ENCODE data around the gene ACSS2.

ACSS2 gene

DNA sequence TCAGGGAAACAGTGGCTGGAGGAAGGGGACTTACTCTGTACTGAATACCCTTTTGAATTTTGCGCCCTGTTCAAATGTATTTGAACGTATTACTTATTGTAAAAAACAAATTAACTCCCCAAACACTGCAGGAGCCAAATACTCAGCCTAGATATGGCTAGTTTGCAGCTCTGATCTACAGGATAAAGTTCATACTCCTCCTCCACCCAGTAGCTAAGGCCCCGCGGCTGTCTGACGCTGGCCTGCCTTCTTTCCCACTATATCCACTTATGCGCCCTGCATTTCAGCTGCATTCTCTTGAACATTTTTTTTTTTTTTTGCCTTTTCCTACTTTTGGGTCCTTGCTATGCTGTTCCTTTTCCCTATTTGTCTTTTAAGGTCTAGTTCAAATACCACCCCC lies 72.7 kb downstream of the ACSS2 start:
- no peak for DNase-seq (ENCODE audit: low spot score)

DNA sequence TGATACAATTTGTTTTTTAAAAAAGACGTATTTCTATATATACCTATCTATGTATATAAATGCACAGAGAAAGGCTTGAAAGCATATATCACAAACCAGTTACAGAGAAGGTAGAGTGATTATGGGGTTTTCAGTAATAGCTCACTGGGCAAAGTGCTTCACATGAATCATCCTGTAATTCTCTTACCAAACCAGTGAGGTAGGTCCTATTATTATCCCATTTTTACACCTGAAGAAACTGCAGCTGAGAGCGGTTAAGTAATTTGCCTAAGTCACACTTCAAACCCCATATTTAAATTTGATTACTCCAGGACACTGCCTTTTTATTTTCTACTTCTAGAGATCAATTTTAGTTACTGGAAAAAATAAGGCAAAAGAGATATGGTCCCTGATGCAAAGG lies 74.8 kb downstream of the ACSS2 start:
- no peak for DNase-seq (ENCODE audit: low spot score)

DNA sequence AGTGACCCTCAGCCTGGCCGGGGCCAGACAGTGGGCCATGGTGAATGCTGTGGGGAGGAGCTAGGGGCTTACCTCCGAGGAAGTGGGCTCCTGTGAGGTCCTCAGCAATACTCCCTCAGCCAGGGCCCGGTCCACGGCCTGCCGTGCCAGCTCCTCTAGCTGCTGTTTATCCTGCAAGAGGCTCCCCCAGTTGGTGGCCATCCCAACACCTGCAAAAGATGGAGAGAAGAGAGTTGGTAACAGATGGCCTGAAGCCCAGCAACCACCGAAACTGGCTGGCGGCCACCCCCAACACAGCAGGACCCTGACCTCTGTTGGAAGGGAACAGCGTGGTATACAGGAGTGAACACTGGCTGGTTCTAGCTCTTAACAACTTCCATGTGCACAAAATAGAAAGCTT lies 75.2 kb downstream of the ACSS2 start:
- no peak for DNase-seq (ENCODE audit: low spot score)

DNA sequence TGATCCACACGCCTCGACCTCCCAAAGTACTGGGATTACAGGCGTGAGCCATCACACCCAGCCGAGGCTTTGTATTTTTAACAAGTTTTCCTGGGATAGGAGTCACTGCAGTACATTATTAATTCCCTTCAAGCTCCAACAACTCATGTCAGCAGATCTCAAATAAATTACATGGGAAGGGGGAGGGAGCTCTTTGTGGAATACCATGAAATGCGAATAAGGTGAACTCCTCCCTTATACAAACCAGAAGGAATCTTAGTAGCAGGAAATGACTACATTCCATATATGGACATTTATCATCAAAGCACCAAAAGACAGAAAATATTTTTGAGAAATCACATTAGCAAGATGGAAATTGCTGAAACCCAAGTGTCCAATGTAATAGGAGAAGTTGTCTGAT lies 76.3 kb downstream of the ACSS2 start:
- DNase-seq (ENCODE audit: low spot score): no peak

DNA sequence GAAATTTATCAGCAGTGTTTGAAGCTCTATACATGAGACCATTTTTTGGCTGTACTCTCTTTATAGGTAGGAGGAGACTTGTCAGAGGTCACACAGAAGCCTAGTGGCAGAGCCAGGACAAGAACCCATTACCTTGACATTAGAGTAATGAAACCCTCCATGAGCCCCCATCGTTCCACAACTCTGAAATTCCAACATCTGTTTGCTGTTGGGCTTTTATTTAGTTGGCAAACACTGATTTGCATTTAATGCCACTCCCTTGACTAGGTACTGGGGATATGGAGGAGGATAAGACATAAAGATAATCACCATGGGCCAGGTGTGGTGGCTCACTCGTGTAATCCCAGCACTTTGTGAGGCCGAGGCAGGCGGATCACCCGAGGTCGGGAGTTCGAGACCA lies 77.5 kb downstream of the ACSS2 start:
- no peak for DNase-seq (ENCODE audit: low spot score)

DNA sequence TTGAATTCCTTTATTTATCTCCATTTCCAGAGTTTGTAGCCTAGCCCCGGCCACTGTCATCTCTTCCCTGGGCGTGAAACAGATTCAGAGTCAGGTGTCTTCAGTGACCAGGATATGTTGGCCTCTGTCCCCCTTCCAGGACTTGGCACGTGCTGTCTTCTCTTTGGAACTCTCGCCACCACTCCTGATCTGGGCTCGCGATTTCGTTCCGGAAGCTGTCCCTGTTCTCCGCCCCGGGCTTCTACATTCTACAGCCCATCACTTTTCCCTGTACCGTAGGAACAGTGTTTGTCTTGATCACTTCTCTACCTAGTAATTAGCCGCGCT lies 78.5 kb downstream of the ACSS2 start:
- peak; percentile 55 for DNase-seq (ENCODE audit: low spot score)

DNA sequence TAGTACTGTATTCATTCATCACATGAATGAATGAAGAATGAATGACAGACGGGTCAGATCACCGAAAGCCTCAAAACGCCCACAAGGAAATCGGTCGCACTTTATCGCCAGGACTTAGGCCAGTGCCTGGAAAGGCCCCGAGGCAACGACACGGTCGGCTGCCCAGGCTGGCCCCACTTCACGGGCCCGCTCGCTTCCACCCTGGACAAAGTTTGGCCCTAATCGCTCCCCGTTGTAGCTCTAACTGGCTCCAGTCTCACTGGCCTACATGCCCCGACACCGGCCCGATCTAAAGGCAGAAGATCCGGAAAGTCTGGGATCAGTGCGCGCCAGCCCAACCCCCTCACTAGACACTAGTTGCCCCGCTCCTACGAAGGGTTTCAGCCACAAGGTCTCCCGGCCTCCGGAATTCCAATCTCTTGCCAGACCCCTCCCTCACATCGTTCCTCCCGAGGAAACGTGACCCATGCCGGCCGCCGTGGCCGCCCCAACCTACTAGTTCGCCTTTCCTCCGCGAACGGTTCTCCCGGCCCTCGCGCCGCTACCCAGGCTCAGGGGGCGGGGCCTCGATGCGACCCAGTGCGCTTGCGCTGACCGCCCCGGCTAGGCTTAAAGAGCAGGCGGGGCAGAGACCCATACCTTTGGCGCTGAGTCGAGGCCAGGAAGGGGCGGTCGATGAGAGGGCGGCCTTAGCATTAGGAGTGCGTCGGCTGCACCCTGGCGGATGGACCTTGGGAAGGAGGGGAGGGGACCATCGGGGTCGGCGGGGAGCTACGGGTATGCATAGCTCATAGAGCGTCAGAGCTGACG lies 79.0 kb downstream of the ACSS2 start, which contains the start of the genes GSS and MYH7B:
Gene GSS, minus strand, starts transcription at position 576 of the 810 bp plus-strand sequence. CDS start 3,954 bp downstream, outside the sequence.
Gene MYH7B, plus strand, starts transcription at position 638 of the 810 bp plus-strand sequence. CDS start 22,138 bp downstream, outside the sequence.
- peak; percentile 99 for DNase-seq (ENCODE audit: low spot score)

DNA sequence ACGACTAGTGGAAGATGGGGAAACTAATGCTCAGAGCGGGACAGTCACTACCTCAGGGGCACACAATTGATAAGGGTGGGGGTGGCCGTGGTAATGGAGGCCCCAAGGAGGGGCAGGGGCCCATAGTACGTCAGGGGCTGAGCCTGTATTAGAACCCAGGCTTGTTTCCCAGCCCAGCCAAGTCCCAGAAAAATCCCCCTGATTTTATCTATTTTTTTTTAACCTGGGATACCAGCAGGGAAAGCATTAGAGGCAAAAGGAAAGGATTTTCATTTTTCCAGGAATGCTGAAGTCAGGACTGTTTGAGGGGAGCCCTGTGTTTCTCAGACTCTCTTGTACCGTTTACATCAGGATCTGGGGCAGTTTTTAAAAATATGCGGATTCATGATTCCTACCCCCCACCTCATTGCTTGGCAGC lies 79.6 kb downstream of the ACSS2 start:
- DNase-seq (ENCODE audit: low spot score): no peak

DNA sequence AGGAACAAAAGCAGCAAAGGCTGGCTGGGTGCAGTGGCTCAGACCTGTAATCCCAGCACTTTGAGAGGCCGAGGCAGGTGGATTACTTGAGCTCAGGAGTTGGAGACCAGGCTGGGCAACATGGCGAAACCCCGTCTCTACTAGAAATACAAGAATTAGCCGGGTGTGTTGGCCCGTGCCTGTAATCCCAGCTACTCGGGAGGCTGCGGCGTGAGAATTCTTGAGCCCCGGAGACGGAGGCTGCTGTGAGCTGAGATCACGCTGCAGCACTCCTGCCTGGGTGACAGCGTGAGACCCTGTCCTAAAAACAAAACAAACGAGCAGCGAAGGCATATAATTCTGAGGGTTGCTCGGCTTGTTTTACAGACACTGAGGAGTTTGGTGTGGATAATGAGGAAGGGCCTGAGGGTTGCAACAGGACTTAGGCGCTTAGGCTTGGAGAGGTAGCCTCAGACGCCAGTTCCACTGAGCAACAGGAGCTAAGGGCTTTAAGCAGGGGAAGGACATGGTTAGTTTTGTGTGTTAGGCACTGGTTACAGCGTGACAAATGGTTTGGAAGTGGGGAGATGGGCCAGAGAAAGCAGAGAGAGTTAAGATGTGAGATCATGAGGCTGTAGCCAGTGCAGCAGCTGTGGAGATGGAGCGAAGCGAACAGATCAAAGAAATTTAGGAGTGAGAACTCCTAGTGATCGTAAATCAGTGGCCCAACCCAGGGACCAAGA lies 80.5 kb downstream of the ACSS2 start:
- no peak for DNase-seq (ENCODE audit: low spot score)

DNA sequence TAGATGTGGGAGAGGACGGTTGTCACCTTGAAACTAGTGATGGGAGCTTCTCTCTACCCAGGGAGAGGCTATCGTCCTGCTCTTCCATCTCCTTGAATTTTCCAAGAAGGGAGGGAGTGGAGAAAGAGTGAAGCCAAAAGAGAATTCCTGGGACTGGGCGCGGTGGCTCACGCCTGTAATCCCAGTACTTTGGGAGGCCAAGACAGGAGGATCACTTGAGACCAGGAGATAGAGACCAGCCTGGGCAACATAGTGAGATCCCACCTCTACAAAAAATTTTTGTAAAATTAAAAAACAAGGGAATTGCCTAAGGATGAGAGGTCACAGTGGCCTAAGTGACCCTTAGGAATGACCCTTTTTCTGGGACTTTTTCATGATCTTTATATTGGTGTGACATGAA lies 88.1 kb downstream of the ACSS2 start:
- DNase-seq (ENCODE audit: low spot score): no peak

DNA sequence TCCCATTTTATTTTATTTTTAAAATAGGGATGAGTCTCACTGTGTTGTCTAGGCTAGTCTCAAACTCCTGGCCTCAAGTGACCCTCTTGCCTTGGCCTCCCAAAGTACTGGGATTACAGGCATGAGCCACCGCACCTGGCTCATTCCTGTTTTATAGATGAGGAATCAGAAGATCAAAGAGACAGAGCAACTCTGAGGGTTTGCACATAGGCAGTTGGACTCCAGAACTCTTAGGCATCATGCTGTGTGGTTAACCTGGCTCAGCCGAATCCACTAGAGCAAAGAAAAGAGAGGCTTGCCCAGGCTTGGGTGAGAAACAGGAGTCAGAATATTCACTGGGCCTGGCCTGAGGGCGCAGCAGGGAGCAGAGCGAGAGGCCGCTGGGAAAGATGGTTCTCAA lies 88.6 kb downstream of the ACSS2 start:
- DNase-seq (ENCODE audit: low spot score): no peak

DNA sequence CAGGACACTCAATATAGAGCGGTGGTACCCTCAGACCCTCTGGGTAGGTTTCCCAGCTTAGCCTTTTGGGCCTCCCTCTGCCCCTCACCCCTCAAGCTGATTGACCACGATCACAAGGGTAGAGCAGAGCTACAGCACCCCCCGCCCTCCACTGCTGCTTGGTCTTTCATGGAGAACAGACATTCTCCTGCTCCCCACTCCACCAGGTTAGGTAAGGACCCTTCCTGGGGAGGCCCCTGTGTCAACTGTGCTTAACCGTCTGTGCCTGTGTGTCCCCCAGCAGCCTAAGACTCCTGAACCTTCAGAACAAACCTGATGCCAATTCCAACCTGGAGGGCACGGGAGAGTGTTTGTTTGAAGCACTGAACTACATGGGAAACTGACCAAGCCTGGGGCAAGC lies 91.0 kb downstream of the ACSS2 start:
- no peak for DNase-seq (ENCODE audit: low spot score)

DNA sequence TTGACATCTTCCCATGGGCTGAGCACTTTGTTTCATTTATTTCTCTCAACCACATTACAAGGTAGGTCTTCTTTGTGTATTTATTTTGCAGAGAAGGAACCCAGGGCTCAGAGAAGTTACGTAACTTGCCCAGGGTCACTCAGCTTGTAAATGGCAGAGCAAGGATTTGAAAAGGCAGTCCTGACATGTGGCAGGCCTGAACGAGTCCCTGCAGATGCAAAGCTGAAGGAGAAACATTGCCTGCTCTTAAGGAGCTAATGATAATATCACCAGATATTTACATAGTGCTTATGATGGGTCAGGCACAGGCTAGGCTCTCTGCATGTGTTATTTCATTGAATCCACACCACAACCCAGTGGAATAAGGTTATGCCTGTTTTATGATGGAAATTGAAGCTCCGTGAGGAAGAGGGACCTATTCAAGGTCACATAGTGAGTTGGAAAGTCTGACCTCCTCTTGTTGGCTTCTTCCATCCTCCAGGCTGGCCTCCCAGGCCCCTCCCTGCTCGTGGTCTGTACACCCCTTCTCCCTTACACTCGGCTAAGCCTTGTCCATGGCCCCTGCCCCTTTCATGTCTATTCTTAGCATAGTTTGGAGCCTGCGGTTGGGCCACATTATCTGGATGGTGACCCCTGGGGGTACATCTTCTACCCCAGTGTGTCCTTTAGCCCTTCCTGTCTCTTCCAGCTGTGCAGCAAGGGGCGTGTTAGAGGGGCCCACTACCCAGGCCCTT lies 91.8 kb downstream of the ACSS2 start:
- no peak for DNase-seq (ENCODE audit: low spot score)

DNA sequence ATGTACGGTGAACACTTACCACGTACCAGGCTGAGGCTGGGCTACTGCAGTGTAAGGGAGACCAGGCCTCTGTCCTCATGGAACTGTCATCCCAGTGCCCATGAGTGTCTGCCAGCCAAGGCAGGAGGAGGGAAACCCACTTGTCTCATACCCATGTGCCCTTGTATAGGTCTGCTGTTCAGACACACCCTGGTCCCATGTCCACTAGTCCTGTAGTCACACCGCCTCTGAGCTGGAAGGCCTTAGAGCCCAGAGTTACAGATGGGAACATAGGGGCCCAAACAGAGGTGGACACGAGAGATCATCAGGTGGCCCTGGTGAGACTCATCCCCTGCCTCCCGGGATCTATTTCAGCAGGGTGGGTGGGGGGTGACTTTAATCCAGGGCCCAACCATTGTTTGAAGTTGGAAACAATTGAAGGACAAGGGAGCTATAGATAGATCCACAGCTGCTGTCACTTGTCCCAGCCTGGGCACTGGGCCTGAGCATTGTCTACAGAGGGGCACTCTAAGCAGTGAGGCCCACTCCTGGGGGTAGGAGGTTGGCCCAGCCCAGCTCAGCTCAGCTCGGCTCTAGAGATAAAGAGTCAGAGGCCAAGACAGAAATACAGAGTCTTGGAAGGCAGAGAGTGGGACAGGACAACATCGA lies 93.9 kb downstream of the ACSS2 start:
- DNase-seq (ENCODE audit: low spot score): no peak

DNA sequence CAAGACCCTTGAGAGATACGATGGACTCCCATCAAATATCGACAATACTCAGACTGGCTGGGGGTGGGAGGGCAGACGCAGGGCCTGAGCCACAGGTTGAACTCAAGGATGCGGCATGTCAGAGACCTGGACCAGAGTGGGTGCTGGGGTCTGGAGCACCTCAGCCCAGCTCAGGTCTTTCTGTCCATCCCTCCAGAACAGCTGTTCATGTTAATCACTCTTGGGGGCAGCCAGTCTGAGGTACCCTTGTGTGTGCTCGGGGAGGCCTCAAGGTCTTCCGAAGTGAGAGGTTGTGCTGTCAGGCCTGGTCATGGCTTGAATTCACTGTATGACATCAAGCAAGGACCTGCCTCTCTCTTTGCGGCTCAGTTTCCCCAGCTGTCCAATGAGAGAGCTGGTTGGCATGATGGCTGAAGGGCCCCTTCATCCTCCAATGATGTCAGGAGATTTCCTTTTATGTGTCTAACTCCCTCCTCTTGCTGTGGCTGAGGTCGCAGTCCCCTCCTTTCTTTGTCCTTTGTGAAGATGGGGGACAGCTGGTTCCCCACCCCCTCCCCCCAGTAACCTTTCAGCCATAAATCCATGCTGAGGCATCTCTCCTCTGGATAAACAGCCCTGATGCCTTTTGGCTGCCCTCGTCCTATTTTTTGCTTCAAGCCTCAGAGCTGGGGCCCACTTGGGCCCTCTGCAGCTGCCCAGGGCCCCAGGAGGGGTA lies 94.6 kb downstream of the ACSS2 start:
- no peak for DNase-seq (ENCODE audit: low spot score)

DNA sequence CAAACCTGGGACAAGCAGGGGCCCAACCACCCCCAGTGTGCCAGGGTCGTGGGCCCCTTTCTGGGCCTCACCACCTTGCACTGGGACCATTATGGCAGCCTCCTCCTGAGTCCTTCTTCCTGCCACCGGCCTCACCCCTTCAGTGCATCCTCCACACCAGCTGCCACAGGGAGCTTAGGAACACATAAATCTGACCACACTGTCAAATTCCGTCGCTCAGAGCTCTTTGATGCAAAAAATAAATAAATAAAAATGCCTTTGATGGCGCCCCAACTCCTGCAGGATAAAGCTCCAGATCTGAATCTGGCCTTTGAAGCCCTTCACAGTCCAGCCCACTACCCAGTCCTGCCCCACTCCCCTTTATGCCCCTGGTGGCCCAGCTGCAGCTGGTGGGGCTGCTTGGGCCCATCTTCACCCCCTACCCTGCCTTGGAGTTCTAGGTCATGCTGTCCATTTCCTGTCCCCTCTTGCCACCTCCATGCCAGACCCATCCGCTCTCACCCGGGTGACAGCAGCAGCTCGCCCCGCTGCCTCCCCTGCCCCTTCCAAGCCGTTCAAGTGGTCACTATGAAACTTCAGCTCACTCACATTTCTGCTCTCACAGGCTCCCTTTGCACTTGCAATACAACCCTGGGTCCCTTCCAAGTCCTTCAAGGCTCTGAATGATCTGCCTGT lies 95.3 kb downstream of the ACSS2 start:
- no peak for DNase-seq (ENCODE audit: low spot score)

DNA sequence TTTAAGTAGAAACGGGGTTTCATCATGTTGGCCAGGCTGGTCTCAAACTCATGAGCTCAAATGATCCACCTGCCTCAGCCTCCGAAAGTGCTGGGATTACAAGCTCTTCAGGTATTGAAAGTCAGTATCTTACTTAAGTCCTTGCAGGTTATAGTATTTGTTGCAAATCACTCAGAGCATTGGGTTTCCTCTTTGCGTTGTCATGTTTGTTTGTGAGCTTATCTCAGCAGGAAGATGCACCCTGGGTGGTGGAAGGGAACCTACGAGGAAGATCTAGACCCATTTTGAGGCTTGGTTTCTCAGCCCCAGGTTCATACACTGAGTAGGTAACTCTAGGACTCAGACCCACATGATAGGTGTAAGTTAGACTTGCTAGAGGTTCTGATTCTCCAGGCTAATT lies 97.8 kb downstream of the ACSS2 start:
- DNase-seq (ENCODE audit: low spot score): no peak

DNA sequence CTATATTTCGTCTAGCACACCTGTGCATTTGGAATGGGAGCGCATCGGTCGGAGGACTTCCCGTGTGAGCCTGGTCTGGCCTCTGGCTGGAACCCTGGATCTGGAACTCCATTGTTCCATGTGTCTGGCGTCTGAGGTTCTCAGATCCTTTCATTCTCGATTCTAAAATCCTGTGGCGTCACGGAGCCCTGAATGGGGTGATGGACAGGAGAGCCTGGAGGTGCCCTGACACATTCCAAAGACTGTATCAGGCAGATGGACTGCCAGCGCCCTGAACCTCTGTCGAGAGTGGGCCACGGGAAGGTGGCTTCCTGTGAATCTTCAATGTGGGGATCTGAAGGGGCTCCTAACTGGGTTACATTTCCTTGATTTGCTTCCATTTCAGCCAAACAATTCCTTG lies 99.9 kb downstream of the ACSS2 start:
- DNase-seq (ENCODE audit: low spot score): no peak
